NCI-H2081 treated with DMSO at 0.1 percent for 48 hours (cell line): Measurements from ENCODE around the gene NPAS3.

Experiments
- DNase-seq: peaks from one replicate; lab custom pipeline; 2025; lab: John Stamatoyannopoulos, UW

The NPAS3 gene

DNA sequence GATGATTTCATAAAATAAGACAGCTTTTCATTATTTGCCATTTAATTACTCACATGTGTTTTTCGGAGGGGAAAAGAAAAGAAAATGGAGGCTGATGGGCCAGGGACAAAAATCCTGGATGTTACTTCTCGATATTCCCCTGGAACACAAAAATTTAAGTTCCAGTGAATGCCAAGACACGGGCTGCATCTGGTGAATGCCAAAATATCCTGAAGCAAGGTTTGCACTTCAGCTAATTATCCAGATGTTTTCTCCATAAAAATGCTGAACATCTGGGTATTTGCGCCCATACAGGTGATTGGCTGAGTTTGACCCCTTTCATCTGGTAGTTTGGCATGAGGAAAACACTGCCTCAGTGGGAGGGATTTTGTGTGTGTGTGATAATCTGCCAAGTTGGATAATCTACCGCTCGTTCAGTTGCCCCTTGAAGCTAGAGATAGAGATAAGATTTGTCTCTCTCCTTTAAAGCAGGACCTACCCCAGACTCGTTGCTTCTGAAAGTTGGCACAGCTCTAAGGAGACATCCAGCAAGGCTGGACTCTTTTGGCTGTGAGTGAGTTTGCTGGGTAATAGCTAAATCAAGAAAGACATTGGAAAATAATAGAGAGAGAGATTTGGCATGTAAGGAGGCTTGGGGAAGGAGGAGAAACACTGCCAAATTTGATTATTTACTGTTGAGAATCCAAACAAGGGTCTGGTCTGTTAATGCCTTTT lies 622.2 kb downstream of the NPAS3 start:
- DNase-seq: no peak

DNA sequence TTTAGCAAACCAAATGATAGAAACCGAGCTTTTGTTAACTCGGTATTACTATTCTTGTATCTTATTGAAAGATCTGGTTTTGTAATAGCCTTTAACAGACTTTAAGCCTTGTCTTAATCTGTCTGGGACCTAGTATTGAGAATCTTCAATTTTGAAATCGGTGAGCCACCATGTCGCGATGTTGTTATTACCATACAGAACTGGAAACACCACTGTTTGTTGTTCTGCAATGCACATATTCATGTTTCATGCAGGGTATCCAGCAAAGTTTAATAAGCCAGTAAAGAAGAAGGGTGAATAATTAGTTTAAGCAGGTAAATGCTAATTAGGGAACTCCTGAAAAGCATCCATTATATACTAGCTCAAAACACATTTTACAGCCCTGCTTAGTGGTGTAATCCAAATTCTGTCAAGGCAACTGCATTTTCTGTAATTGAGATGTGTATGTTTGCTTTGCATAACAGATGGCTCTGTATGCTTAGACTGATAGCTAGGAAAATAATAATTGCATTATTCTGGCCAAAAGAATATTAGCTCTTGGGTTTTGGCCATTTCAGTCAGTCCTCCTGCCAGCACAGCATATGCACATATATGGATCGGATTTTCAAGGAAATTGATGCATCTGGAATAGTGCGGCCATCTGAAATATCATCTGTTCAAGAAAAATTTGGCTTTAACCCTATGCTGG lies 623.0 kb downstream of the NPAS3 start:
- no peak for DNase-seq

DNA sequence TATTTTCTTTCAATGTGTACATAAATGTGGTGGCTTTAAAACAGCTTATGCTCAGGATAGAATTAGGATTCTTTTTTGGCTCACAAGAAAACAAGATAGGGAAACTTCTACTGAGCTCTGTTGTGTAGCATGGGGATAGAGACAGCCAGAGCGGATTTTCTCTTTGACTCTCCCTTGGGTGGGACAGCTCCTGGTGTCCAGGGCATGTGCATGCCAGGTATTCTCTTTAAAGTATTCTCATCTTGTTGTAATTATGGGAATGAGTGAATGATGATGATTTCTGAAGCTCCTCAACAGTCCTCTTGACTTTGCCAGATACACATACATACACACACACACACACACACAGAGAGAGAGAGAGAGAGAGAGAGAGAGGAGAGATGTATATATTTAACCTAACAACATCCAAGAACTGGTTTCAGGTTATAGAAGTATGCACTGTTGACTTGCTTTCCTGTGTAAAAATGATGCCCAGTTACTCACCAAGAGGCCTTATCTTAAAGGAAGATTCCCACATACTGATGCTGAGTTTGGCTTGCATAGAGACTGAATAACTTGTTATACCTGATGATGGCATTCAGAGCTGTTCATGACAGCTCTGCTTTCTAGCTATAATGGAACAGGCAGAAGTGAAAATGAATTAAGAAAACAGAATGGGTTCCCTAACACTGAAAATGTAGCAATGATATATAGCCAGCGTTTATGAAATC lies 624.7 kb downstream of the NPAS3 start:
- no peak for DNase-seq

DNA sequence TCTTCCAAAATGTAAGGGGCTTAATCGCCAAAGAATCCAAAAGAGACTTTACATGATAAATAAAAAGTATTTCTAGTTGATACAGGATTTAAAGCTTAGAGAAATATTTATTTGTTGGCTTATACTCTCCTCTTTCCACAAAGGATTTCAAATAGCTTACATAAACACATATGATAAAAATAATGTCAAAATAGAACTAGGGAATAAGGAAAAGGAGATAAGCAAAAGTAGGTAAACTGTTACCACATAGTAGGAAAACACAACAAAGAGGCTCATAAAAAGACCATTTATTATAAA lies 625.2 kb downstream of the NPAS3 start:
- DNase-seq: no peak

DNA sequence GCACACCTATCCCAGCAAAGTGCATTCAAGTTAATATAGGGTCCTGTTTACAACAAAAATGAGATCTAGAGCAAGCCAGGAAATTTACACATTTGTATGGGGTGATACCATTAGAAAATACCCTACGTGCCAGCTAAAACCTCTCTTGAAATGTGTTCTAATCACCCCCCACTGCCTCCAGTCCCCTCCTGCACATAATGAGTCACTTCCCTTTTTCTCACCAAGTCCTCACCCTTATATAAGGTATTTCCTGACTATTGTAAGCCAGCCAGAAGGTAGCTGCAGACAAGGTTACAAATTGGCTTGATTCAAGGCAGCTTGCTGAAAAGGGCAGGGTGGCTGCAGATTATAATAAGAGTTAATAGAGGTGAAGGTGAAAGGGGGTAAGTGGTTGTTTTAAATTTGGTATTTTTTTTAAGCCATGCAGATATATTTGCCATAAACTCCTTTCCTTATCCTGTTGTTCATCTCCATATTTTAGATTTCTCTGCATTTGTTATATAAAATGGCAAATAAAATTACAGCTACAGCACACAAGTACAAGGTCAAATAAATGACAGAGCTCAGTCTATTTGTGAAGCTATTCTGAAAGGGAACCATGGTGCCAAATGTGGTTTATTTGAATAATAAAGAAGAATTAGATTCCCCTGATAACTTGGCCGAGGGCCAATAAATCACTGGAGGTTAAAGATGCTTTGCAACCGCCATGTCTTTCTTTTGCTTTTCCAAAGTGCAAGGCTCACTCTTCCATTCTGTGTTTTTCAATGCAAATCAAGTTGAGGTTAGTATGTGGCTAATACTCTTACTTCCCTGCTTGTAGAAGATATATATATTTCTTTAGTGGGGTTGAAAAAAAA lies 626.3 kb downstream of the NPAS3 start:
- no peak for DNase-seq

DNA sequence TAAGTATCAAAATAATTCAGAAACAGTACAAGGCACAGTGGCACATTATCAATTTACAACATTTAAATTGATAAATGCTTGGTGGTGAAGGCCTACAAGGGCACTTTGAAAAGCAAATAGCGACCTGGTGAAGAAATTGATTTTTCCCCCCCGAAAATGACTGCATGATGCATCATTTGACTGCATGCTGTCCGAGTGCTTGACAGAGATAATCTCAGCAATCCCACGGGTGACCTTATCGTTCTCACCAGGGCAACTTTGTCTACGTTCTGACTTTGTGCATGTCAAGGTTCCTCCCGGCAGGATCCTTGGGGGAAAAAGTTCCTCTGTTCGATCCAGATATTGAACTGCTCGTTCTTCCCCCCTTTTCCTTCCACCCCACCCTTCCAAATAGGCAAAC lies 627.4 kb downstream of the NPAS3 start:
- DNase-seq: no peak

DNA sequence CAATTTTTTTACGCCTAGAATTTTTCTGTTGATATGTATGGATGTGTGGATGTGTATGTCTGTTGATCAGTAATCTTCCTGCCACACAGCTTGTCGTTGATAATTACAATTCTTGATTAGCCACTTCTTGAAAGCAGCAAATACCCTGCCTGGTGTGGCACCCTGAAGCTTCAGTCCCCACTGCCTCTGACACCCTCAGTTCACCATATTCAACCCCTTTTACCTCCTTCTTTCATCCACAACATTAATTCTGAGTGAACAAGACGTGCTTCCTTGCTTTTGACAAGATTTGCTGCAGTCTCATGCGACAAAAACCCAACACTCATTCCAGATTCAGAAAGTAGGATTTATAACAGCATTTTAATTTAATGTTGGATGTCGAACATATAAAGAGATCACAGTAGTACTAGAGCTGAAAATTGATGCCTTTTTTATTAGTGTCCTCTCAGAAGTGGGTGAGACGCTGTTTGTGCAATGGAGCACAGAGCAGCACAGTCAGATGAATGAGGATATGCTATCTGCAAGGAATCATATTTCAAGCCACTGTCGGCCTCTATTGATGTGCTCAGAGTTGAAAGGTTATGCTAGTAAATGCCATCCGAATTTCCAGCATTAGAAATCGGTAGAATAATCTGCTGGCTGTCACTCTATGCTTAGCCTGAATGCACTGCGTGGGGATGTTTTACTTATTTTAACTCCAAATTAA lies 628.5 kb downstream of the NPAS3 start:
- no peak for DNase-seq

DNA sequence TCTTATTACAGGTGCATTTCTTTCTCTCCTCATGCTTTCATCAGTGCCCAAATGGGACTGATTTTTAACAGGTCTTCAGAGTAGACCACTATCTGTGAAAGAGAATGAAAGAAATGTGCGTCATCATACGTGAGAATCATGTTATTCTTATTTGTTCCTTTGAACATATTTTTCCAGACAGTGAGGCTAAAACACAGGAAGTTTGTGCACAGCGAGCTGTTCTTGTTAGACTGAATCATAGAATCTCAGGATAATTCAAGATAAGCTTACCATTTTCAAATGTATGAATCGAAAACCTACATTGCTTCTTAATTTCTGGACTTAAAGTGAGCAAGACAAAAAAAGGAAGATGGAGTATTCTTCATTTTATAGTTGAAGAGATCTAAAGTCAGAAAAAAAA lies 629.1 kb downstream of the NPAS3 start:
- no peak for DNase-seq

DNA sequence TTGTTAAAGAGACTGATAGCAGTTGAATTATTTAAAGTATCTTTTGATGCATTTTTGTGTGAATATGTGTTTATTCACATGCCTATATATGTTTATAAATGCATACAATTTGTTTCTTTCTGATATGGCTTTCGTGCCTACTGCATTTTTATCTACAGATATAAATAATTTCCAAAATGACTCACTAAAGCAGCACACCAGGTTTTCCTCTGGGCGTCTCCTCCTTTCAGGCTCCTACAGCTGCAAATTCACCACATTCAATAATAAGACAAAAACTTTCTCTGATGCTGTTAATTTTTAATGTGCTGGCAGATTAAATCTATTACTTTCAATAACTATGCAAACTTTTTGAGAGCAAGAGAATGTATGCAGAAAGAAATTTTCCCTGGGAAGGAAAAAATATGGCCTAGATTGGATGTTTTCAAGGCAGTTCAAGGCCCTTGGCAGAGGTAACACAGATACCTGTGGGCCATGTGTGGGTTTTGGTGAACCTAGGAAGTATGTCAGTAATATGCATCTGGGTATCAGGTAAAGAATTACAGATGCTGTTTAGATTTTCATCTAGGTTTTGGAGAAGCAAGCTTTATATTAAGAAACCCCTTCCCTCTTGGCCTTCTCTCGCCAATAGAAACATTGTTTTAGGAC lies 630.4 kb downstream of the NPAS3 start:
- no peak for DNase-seq

DNA sequence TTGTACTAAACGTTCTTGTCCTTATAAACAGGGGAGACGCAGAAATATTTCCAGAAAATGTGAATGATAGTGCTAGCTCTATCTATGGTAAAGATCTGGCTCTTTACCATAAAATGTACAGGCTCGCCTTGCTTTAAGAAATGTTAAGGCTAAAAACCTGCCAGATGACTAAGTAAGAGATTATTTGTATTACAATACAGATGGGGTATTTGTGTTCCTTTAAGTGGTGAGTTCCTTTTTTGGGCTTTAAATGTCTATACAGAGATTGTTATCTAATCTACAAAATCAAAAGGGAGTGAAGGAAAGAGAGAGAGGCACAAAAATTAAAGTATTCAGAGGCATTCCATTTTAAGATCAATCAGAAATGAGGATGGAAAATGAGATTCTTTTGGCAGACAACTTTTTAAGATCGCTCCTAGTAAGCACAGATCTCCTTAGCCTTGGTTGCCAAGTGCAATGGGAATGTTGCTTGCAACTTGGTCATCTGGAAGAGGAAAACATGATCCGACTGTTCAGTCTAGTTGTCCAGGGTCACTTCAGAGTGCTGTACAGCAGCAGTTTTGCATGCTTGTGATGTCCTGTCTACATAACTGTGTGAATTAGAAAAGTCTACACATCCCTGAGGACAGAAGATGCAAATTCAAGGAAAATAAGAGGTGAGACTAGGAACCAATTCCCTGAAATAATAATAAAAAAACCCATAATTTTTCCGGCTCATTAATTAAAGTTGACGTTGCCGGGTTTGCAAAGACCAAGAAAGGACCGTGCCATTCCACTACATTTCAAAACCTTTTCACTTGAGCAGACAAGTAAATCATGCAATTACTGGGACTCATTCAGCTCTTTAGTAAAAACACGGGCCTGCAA lies 631.4 kb downstream of the NPAS3 start:
- no peak for DNase-seq

DNA sequence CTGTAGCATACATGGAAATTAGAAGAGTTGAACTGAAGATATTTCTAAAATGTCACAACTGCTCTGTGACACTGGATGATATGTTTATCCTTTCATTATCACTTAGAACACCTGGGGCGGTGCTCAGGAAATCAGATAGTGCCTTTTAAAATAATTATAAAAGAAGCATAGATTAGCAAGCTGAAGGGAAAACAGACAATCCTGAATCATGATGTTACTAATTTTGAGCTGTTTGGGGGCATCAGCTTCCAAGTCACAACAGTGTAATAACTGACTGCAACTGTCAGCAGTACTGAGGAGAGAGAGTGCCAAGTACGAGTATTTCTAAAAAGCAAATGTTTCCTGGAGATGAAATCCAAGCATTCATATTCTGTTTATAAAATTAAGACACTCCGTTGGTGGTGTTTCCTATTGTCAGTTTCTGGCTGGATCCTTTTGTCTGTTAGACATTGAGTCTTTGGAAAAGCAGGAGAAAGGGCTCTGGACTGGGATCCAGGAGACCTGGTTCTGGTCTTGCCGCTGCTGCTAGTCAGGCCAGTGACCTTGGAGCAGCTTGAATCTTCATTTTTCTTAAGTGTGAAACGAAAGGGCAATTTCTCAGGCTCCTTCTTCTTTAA lies 632.1 kb downstream of the NPAS3 start:
- no peak for DNase-seq

DNA sequence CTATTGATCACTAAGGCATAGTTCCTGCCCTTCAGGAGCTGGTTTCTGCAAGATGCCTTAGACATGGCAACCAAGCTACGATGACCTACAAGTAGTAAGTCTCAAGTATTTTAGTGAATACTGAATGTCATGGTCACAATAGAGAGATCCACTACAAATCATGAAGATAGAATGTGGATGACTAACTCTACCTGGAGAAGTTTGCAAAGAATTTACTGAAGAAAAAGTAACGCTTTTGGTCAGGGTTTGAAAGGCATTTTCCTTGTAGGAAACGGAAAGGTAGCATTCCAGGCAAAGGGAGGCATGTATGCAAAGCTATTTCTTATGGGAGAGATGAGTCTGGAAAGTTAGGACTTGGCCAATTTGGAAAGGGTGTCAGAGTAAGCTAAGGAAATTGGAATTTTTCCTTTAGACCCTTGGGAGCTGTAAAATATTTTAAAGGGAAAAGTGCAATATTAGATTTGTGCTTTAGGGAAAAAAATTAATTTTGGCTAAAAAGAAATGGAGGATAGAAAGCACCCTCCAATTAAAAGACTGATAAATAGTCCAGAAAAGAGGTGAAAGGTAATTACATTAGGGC lies 634.7 kb downstream of the NPAS3 start:
- DNase-seq: no peak

DNA sequence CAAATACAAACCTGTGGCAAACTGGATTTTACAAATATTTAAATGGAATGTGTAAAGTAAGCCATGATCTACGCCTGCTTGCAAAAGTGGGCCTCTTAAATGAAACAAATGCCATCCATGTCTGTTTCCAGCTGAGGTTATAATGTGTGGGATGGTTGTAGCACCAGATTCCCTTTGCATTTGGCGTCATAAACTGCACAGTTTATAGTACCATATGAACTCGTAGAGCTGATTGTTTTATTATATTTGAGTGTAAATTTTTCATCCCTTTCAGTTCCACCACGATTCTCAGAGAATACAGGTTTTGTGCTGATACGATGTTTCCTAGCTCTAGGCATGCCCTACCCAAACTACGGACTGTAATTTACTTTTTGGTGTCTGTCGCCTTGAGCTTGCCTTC lies 637.3 kb downstream of the NPAS3 start:
- DNase-seq: no peak

DNA sequence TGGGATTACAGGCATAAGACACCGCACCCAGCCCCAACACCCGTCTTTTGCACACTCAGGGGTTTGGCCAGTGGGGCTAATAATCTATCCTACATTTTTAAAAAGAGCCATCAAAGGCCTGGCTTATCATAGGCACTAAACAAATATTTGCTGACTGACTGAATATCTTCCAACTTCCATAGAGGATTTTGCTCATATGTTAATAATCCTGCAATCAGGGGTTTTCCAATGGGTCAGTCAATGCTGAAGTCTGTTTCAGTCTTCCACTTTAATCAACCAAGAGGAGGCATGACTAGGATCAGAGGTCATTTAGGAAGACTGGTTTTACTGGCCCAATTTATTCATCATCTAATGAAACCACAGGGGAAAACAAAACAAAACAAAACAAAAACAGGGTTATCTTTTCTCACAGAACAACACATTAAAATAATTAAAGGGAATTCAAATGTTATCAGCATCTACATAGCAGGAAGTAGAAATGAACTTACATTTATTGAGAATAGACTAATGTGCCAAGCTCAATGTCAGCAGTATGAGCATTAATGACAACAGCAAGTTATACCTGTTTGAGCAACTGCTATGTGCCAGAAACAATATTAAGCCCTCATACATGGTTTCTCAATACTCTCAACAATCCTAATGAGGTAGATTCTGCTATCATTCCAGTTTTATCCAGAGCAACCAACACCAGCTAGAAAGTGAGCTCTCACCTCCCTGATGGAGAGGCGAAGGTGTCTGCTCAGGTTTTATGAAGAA lies 640.0 kb downstream of the NPAS3 start:
- DNase-seq: no peak

DNA sequence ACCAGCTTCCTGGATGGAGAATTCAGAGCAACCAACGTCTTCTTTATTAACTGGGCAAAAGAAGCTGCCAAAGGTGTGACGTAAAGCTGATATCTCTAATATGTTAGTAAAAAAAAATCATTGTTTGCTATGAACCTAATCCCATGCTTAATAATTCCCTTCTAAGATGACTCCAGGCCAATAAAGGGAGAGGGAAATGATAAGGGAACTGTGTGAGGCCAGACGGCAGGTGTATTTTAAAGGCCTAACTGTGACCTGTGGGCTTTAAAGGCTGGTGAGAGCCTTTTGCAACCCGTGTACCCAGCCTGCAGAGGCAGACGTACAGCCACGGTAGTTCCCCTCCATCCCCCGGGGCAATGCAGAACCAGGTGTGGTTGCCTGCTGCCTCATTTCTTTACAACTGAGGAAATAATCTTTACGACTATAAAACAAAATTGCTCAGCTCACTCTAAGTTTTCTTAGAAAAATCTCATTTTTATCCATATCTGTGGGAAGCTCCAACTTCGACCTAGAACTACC lies 641.6 kb downstream of the NPAS3 start:
- no peak for DNase-seq

DNA sequence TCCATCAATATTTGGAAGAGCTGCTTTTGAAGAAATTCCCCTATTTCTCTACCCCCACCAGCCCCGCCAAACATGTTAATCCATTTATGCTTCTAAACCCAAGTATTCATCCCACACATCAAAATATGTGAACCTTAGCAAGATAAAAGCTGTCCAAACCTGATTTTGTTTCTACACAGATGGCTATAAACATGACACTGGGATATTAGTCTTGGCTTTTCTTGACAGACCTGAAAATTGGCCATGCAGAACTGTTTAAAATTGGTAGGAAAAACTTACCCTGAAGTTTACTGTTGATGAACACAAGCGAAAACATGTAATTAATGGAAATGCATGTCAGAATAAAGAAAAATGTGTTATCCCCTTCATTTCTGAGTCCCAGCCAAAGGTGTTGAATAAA lies 642.2 kb downstream of the NPAS3 start:
- DNase-seq: no peak

DNA sequence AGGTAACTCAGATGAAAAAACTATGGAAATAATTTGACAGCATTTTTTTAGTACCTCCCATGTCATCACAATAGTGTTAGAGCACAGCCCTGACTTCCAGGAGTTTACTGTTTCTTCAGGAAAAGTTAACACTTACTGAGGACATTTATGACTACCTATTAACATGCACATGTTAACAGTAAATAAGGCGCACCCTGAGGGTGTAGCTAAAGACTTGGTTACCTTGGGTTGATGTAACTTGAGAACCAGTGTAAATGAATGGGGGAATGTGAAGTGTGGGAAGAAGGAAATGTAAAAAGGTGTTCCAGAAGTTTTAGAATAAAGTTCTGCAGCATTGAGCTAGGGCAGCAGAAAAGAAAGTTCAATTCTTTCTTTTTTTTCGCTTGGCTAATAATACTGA lies 646.0 kb downstream of the NPAS3 start:
- DNase-seq: no peak

DNA sequence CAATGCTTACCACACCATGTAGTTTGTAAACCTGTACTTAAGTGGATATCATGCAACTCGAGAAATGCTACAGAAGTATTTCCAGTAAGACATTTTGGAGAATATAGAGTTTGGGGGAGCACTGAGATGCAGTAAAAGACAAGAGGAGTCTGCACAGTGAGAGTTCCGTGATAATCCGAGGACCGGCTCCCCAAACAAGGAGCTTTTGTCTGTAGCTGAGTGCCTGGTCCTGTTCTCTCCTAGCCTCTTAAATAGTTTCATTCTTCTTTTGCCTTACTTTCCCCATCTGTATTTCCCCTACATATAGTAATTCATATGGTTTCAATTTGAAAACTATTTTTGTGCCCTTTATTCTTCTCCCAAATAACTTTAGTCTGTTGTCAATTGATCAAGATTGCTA lies 648.1 kb downstream of the NPAS3 start:
- DNase-seq: no peak

DNA sequence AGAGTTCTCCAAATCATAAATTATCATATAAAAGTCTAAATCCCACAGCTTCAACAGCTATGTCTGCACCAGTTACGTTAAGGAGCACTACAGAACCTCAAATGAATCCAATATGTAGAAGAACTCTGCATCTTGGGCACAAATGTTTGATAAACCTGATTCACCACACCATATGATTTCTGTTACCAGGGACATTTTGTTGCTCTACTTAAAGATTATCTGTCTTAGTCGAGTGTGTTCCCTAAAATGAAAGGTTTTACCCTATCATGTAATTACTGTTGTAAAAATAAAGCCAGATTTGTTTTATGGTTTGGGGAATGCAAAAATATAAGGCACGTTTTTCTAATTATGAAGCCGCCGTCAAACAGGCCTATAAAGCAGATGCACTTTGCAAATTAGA lies 649.1 kb downstream of the NPAS3 start:
- no peak for DNase-seq
